PC-9 (cell line): ENCODE results near the gene SENP8.

ENCODE experiments used
- EZH2 ChIP-seq: fragments of 200-600 bp; sonication (generic); IDR thresholded peaks from 2 replicates; pipeline ENCODE4 v1.8.0; 2017; ENCODE audit warnings: antibody characterized with exemption, low read depth
- TF ChIP-seq, protein P1 (sequence below): fragments of 200-600 bp; sonication (generic); conservative IDR thresholded peaks from 2 replicates; pipeline ENCODE4 v1.6.1; 2017; ENCODE audit warnings: mixed run types, antibody characterized with exemption, mild to moderate bottlenecking, moderate library complexity

DNA sequence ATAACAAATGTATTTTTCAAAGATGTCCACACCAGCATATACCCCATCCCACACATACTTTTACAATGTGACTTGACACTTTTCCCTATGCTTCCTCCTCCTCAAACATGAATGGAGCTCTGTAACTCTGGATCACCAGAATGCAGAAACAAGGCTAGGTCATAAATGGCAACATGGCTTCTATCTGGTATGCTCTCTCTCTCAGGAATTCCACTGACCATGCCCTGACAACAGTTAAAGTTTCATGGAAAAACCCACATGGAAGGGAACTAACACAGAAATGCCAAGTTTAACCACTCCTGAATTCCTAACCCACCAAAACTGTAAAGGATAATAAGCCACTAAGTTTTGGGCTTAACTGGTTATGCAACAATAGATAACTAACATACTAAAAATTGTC lies 20.2 kb upstream of the SENP8 start:
- TF ChIP-seq, protein P1, sequence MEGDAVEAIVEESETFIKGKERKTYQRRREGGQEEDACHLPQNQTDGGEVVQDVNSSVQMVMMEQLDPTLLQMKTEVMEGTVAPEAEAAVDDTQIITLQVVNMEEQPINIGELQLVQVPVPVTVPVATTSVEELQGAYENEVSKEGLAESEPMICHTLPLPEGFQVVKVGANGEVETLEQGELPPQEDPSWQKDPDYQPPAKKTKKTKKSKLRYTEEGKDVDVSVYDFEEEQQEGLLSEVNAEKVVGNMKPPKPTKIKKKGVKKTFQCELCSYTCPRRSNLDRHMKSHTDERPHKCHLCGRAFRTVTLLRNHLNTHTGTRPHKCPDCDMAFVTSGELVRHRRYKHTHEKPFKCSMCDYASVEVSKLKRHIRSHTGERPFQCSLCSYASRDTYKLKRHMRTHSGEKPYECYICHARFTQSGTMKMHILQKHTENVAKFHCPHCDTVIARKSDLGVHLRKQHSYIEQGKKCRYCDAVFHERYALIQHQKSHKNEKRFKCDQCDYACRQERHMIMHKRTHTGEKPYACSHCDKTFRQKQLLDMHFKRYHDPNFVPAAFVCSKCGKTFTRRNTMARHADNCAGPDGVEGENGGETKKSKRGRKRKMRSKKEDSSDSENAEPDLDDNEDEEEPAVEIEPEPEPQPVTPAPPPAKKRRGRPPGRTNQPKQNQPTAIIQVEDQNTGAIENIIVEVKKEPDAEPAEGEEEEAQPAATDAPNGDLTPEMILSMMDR, result no peak
- no peak for TF ChIP-seq EZH2
